ENCODE measurements around the gene RAC2. TPM values are rescaled to one million over a fixed set of nuclear protein-coding genes. Genes with fewer than 3 reads are reported as not detected.

RAC2 gene
- total RNA-seq, 1 experiment from 2014 or later = 50.5 TPM

DNA sequence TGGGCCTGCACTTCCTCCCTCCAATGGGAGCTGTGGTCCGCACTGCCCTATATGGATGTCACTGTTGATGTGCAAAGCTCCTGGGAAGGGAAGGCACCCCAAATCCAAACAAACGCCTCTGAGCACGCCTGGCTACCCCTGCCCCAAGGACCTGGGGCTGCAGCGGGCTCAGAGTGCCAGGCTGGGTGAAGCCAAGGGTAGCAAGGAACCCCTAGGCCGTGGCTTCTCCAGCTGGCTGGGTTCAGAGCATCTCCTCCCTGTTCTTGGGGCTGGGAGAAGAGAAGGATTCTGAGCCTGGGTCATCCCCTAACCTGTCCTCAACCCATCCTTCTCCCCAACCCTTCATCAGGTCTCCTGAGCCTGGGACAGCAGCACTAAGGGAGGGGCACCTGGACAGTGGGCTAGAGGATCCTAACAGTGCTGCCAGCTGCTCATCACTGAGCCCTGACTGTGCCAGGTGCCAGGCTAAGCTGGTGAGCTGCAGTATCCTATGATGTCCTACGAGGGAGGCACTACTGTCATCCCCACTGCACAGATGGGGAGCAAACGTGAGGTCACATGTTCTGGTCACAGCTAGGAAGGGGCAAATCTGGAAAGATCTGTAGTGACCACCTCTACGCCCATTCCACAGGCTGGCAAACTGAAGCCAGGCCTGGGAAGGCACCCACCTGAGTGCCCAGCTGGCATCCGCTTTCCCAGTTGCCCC is 34.8 kb downstream of the RAC2 start:
- no TSS peak for BruUV-seq (replicated peaks)
- Histone ChIP-seq H3K4me1 (ENCODE audit: insufficient read depth, low read length) (no peaks in the 10 kb centered on the region), H3K79me2 (ENCODE audit: low read length) (no peaks in the 10 kb centered on the region), H3K9me2 (replicated peaks; ENCODE audit: low read length) (no peaks in the 10 kb centered on the region), H3F3A (ENCODE audit: low read length, unreplicated experiment) (no peaks in the 10 kb centered on the region), H3K27ac (ENCODE audit: low read length) (no peak overlapping the region), H3K27me3 (ENCODE audit: low read length) (no peaks in the 10 kb centered on the region), H3K9ac (ENCODE audit: low read length) (no peak overlapping the region), H3K36me3 (ENCODE audit: low read depth, low read length) (no peaks in the 10 kb centered on the region), H2AFZ (ENCODE audit: low read length) (no peak overlapping the region), H3K4me3 (ENCODE audit: low read length) (no peak overlapping the region), H4K20me1 (ENCODE audit: low read length) (no peaks in the 10 kb centered on the region), H3K9me3 (ENCODE audit: low read length) (no peaks in the 10 kb centered on the region), H3K4me2 (ENCODE audit: low read length) (no peak overlapping the region)
- TF ChIP-seq EZH2phosphoT487 (IDR thresholded peaks at IDR 0.05; ENCODE audit: borderline replicate concordance, low read length) (no peak), EZH2 (IDR thresholded peaks at IDR 0.05; ENCODE audit: low read length, unreplicated experiment) (no peak), CTCF (conservative IDR thresholded peaks at IDR 0.05; ENCODE audit: low read depth, low read length) (no peak)
- ChIA-PET CTCF (no interaction called here), POLR2A (ENCODE audit: unreplicated experiment) (no interaction called here)
- ATAC-seq = no peak
- no peak for DNase-seq
- intact Hi-C loops (cut with micrococcal nuclease) = no loop called here

GRCh38 chr22:37208401-37209139 is 35.5 kb downstream of the RAC2 start:
- TF ChIP-seq EZH2 (IDR thresholded peaks at IDR 0.05; ENCODE audit: low read length, unreplicated experiment) (no peak), EZH2phosphoT487 (IDR thresholded peaks at IDR 0.05; ENCODE audit: borderline replicate concordance, low read length) (no peak), CTCF (conservative IDR thresholded peaks at IDR 0.05; ENCODE audit: low read depth, low read length) (no peak)
- Histone ChIP-seq H4K20me1 (ENCODE audit: low read length) (no peaks in the 10 kb centered on the region), H3K9me3 (ENCODE audit: low read length) (no peaks in the 10 kb centered on the region), H3K4me1 (ENCODE audit: insufficient read depth, low read length) (no peaks in the 10 kb centered on the region), H3K4me2 (ENCODE audit: low read length) (no peak overlapping the region), H2AFZ (ENCODE audit: low read length) (no peak overlapping the region), H3K27ac (ENCODE audit: low read length) (no peak overlapping the region), H3K4me3 (ENCODE audit: low read length) (no peak overlapping the region), H3F3A (ENCODE audit: low read length, unreplicated experiment) (no peaks in the 10 kb centered on the region), H3K36me3 (ENCODE audit: low read depth, low read length) (no peaks in the 10 kb centered on the region), H3K9ac (ENCODE audit: low read length) (no peak overlapping the region), H3K9me2 (replicated peaks; ENCODE audit: low read length) (no peaks in the 10 kb centered on the region), H3K27me3 (ENCODE audit: low read length) (no peaks in the 10 kb centered on the region), H3K79me2 (ENCODE audit: low read length) (no peaks in the 10 kb centered on the region)
- ChIA-PET POLR2A (ENCODE audit: unreplicated experiment) (no interaction called here), CTCF (no interaction called here)
- ATAC-seq (no peak), DNase-seq (no peak)
- intact Hi-C loops (cut with micrococcal nuclease) = no loop called here
- BruUV-seq (replicated peaks) = no TSS peak

GRCh38 chr22:37207981-37208380 is 36.1 kb downstream of the RAC2 start:
- H3F3A ChIP-seq (ENCODE audit: low read length, unreplicated experiment) = no peaks in the 10 kb centered on the region
- POLR2A ChIA-PET (ENCODE audit: unreplicated experiment) = no interaction called here
- H3K9ac ChIP-seq (ENCODE audit: low read length) = no peak overlapping the region
- ATAC-seq = no peak
- no peaks in the 10 kb centered on the region for H3K4me1 ChIP-seq (ENCODE audit: insufficient read depth, low read length)
- no peak overlapping the region for H3K4me3 ChIP-seq (ENCODE audit: low read length)
- no peaks in the 10 kb centered on the region for H3K79me2 ChIP-seq (ENCODE audit: low read length)
- no peaks in the 10 kb centered on the region for H3K9me3 ChIP-seq (ENCODE audit: low read length)
- TF ChIP-seq EZH2phosphoT487 (IDR thresholded peaks at IDR 0.05; ENCODE audit: borderline replicate concordance, low read length) = no peak
- H4K20me1 ChIP-seq (ENCODE audit: low read length) = no peaks in the 10 kb centered on the region
- no peak overlapping the region for H2AFZ ChIP-seq (ENCODE audit: low read length)
- no peaks in the 10 kb centered on the region for H3K9me2 ChIP-seq (replicated peaks; ENCODE audit: low read length)
- BruUV-seq (replicated peaks) = no TSS peak
- no peak for DNase-seq
- no peaks in the 10 kb centered on the region for H3K36me3 ChIP-seq (ENCODE audit: low read depth, low read length)
- H3K27me3 ChIP-seq (ENCODE audit: low read length) = no peaks in the 10 kb centered on the region
- intact Hi-C loops (cut with micrococcal nuclease) = no loop called here
- CTCF ChIA-PET = no interaction called here
- no peak overlapping the region for H3K27ac ChIP-seq (ENCODE audit: low read length)
- H3K4me2 ChIP-seq (ENCODE audit: low read length) = no peak overlapping the region
